Fibroblast of the aortic adventitia (primary cell): ENCODE results near the gene ERCC4. TPM values are rescaled to one million over a fixed set of nuclear protein-coding genes. Genes with fewer than 3 reads are reported as not detected.

Experiments used
- DNase-seq: peaks from one replicate; pipeline ENCODE4 v3.0.0-alpha.2; 2010; ENCODE audit warnings: low read depth
- H3K4me3 ChIP-seq: 2 replicates; pipeline ENCODE4 v1.5.1; 2011; ENCODE audit warnings: low read depth, mild to moderate bottlenecking, control low read depth, low read length, moderate library complexity
- total RNA-seq: library from RNA; depleted of rRNA; stranded (reverse); fragments of >200 nt; gene quantifications from 2 replicates; pipeline ENCODE4 v1.2.3, GENCODE V29; 2012; ENCODE audit warnings: low replicate concordance
- TF ChIP-seq, protein P1 (sequence below): IDR thresholded peaks from 2 replicates; pipeline ENCODE4 v1.5.1; 2011; ENCODE audit warnings: mild to moderate bottlenecking, low read length, control low read depth, inconsistent platforms; ENCODE audit not compliant: insufficient read depth

ERCC4 gene
- total RNA-seq, 1 donor, result 16.4 TPM

DNA sequence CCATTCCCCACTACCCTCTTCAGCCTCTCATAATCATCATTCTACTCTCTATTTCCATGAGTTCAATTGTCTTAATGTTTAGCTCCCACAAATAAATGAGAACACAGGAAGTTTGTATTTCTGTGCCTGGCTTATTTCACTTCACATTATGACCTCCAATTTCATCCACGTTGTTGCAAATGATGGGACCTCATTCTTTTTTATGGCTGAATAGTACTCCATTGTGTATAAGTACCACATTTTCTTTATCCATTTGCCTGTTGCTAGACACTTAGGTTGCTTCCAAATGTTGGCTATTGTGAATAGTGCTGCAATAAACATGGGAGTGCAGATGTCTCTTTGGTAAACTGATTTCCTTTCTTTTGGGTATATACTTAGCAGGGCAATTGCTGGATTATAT, 42.3 kb downstream of the ERCC4 start:
- H3K4me3 ChIP-seq, result no peak overlapping the region
- DNase-seq, result no peak
- TF ChIP-seq, protein P1, sequence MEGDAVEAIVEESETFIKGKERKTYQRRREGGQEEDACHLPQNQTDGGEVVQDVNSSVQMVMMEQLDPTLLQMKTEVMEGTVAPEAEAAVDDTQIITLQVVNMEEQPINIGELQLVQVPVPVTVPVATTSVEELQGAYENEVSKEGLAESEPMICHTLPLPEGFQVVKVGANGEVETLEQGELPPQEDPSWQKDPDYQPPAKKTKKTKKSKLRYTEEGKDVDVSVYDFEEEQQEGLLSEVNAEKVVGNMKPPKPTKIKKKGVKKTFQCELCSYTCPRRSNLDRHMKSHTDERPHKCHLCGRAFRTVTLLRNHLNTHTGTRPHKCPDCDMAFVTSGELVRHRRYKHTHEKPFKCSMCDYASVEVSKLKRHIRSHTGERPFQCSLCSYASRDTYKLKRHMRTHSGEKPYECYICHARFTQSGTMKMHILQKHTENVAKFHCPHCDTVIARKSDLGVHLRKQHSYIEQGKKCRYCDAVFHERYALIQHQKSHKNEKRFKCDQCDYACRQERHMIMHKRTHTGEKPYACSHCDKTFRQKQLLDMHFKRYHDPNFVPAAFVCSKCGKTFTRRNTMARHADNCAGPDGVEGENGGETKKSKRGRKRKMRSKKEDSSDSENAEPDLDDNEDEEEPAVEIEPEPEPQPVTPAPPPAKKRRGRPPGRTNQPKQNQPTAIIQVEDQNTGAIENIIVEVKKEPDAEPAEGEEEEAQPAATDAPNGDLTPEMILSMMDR, result no peak

- DNase-seq, result no peak
- TF ChIP-seq, protein P1, result no peak
- H3K4me3 ChIP-seq, result no peak overlapping the region
Measured at GRCh38 chr16:13968835-13969234, 48.9 kb downstream of the ERCC4 start.

- DNase-seq, result no peak
- TF ChIP-seq, protein P1, result no peak
- no peak overlapping the region for H3K4me3 ChIP-seq
Measured at GRCh38 chr16:13969711-13970110, 49.8 kb downstream of the ERCC4 start.

DNA sequence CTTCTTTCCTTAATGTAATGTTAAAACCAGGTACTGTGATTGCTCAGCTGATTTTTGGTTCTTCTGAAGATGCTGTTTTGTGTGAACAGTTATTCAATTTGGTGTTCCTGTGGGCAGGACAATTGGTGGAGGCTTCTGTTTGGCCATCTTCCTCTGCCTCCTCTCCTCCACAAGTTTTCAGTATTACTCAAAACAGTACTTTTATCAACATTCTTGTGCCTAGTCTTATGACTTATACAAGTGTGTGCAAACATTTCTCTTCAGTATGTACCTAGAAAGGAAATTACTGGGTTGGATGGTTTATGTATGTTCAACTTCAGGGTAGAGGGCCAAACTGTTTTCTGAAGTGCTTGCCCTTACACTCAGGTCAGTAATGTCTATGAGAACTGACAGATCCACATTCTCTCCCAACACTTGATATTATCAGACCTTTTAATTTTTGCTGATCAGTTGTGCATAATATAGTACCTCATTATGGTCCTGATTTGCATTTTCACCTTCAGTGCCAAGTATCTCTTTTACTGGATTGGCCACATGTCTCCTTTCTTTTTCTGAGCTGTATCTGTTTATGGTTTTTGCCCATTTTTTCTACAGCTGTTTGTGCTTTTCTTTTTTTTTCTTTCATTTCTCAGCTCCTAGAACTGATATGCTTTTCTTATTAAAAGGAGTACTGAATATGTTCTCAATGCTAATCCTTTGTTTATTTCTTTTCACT, 50.9 kb downstream of the ERCC4 start:
- TF ChIP-seq, protein P1, result no peak
- DNase-seq, result no peak
- H3K4me3 ChIP-seq, result no peak overlapping the region

DNA sequence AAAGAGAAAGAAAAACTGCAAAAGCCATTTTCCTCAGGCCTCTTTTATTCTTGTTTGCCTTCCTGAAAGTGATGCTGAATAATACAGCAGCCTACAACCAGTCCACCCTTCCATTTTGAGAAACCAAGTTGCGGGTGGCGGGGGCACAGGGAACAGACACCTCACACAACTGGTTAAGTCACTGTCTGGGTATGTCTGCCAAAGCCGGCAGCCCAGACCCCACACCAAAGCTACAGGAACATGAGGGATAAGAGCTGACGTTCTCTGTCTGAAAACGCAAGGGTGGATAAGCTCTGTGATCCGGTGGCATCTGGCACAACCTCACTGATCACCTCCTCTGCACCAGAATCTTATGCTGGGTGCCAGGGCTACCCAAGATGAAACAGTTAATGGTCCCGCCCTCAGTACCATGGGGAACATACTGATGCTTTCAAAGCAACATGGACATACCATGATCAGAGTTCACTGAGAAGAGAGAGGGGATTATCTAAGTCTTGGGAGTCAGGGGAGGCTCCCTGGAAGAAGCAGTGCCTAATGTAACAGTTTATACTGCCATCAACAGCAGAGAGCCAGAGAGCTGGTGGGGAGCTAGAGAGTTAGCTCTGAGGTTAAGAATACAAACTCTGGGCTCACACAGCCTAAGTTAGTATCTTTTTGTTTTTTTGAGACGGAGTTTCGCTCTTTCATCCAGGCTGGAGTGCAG, 53.5 kb downstream of the ERCC4 start:
- DNase-seq, result no peak
- no peak overlapping the region for H3K4me3 ChIP-seq
- TF ChIP-seq, protein P1, result no peak

GRCh38 chr16:13977177-13977576, 57.2 kb downstream of the ERCC4 start:
- no peak overlapping the region for H3K4me3 ChIP-seq
- no peak for DNase-seq
- TF ChIP-seq, protein P1, result no peak

GRCh38 chr16:13982451-13982850, 62.5 kb downstream of the ERCC4 start:
- no peak overlapping the region for H3K4me3 ChIP-seq
- TF ChIP-seq, protein P1, result no peak
- no peak for DNase-seq
